Mesothelial cell of epicardium (in vitro differentiated cells): Measurements from ENCODE around the gene EPDR1. TPM values are rescaled to one million over a fixed set of nuclear protein-coding genes. Genes with fewer than 3 reads are reported as not detected.

Experiments used
- DNase-seq, 2 experiments: peaks; one replicate each; pipeline ENCODE4 v3.0.0; 2021; ENCODE audit warnings: low spot score in 2 of 2; ENCODE audit not compliant: unreplicated experiment in 2 of 2
- H3K27ac Mint-ChIP-seq: 2 replicates; pipeline ENCODE4 v1.8.0; 2021; ENCODE audit warnings: mixed read lengths
- H3K27me3 Mint-ChIP-seq: 2 replicates; pipeline ENCODE4 v1.8.0; 2021; ENCODE audit warnings: low read depth, mixed read lengths
- H3K36me3 Mint-ChIP-seq: 2 replicates; pipeline ENCODE4 v1.8.0; 2021; ENCODE audit warnings: mixed read lengths
- H3K4me1 Mint-ChIP-seq: 2 replicates; pipeline ENCODE4 v1.8.0; 2021; ENCODE audit warnings: mixed read lengths
- H3K4me3 Mint-ChIP-seq: 2 replicates; pipeline ENCODE4 v1.8.0; 2021; ENCODE audit warnings: mild to moderate bottlenecking, moderate library complexity, mixed read lengths
- H3K9me3 Mint-ChIP-seq: 2 replicates; pipeline ENCODE4 v1.8.0; 2021; ENCODE audit warnings: mixed read lengths
- total RNA-seq: library from RNA; stranded (reverse); gene quantifications from 3 replicates; pipeline ENCODE4 v1.2.1, GENCODE V29; 2021
- TF ChIP-seq, protein P1 (sequence below): fragments of 200-600 bp; sonication (generic); IDR thresholded peaks from one replicate; pipeline ENCODE4 v1.5.0; 2021; ENCODE audit warnings: antibody characterized with exemption; ENCODE audit not compliant: unreplicated experiment

Gene EPDR1
- total RNA-seq, 1 donor from 2014 or later, result 6.2 TPM

DNA sequence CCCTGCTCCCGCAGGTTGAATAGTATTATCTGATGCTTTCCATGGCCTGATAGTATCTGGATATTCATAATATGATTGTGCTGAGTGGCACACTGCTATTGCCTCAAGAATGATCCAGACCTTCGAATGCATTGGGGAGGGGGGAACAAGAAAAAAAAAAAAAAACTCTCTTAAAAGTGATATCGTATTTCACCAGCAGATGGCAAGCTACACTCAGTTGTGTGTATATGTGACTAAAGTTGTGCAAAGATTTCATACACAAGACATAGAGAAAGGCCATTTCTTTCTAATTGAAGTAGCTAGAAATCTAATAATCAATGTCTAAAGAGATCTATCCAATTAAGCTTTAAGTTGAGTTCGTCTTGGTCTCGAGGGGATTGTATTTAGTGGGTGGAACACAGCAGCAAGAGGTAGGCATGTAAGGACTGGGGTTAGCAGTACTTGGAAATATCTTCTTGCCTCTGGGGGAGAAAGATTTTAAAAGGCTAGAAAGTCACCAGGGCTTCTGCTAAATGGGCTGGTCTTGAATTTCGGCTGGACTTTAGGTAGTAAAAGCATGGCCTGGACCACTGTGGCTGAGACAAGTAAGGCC, 19.1 kb upstream of the EPDR1 start:
- Mint-ChIP-seq H3K36me3 (no peaks in the 10 kb centered on the region), H3K27ac (peak overlapping the region; percentile 59), H3K4me3 (no peak overlapping the region), H3K9me3 (peaks cover 3% of the 10 kb centered on the region), H3K27me3 (no peaks in the 10 kb centered on the region), H3K4me1 (peaks cover 29% of the 10 kb centered on the region)
- TF ChIP-seq, protein P1, sequence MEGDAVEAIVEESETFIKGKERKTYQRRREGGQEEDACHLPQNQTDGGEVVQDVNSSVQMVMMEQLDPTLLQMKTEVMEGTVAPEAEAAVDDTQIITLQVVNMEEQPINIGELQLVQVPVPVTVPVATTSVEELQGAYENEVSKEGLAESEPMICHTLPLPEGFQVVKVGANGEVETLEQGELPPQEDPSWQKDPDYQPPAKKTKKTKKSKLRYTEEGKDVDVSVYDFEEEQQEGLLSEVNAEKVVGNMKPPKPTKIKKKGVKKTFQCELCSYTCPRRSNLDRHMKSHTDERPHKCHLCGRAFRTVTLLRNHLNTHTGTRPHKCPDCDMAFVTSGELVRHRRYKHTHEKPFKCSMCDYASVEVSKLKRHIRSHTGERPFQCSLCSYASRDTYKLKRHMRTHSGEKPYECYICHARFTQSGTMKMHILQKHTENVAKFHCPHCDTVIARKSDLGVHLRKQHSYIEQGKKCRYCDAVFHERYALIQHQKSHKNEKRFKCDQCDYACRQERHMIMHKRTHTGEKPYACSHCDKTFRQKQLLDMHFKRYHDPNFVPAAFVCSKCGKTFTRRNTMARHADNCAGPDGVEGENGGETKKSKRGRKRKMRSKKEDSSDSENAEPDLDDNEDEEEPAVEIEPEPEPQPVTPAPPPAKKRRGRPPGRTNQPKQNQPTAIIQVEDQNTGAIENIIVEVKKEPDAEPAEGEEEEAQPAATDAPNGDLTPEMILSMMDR, result peak; percentile 80
- no peak for DNase-seq

GRCh38 chr7:37901890-37902524, 18.4 kb upstream of the EPDR1 start:
- DNase-seq, result no peak
- Mint-ChIP-seq H3K9me3 (peaks cover 3% of the 10 kb centered on the region), H3K4me3 (no peak overlapping the region), H3K27me3 (no peaks in the 10 kb centered on the region), H3K36me3 (no peaks in the 10 kb centered on the region), H3K27ac (peak overlapping the region; percentile 80), H3K4me1 (peaks cover 29% of the 10 kb centered on the region)
- TF ChIP-seq, protein P1, result no peak

- Mint-ChIP-seq H3K27me3 (no peaks in the 10 kb centered on the region), H3K4me3 (no peak overlapping the region), H3K9me3 (no peaks in the 10 kb centered on the region), H3K36me3 (no peaks in the 10 kb centered on the region), H3K4me1 (peaks cover 15% of the 10 kb centered on the region), H3K27ac (no peak overlapping the region)
- TF ChIP-seq, protein P1, result no peak
- no peak for DNase-seq
Measured at GRCh38 chr7:37908221-37908788, 12.1 kb upstream of the EPDR1 start.

GRCh38 chr7:37912756-37913155, 7.7 kb upstream of the EPDR1 start:
- H3K9me3 Mint-ChIP-seq, result no peaks in the 10 kb centered on the region
- no peak for DNase-seq
- TF ChIP-seq, protein P1, result no peak
- no peaks in the 10 kb centered on the region for H3K36me3 Mint-ChIP-seq
- no peak overlapping the region for H3K4me3 Mint-ChIP-seq
- no peak overlapping the region for H3K27ac Mint-ChIP-seq
- peaks cover 29% of the 10 kb centered on the region for H3K27me3 Mint-ChIP-seq
- H3K4me1 Mint-ChIP-seq, result peaks cover 46% of the 10 kb centered on the region

DNA sequence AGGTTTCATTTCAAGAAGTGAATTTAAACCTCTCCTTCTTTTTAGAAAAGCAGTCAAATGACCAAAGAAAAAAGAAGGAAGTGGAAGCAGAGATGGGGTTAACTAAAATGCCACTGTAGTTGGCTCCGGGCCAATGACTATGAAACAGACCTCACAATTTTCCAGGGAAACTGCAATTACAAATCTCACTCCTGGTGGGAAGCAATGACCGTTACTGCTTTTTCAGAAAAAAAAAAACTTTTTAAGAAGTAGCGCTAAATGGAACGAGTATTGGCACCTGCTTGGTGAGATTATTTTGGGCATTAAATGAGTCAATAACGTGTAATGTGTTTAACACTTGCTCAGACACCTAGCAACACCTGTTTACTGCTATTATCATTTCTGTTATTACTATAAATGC, 5.0 kb upstream of the EPDR1 start:
- Mint-ChIP-seq H3K36me3 (no peaks in the 10 kb centered on the region), H3K4me3 (peak overlapping the region; percentile 73), H3K27ac (peak overlapping the region; percentile 31), H3K27me3 (peaks cover 55% of the 10 kb centered on the region), H3K4me1 (peaks cover 46% of the 10 kb centered on the region), H3K9me3 (no peaks in the 10 kb centered on the region)
- DNase-seq, result no peak
- TF ChIP-seq, protein P1, result no peak
